HG02852 (cell line): ENCODE data around the gene TCF4.

Source experiments
- ATAC-seq: cut with Tn5 transposase; IDR thresholded peaks from one replicate; pipeline ENCODE4 v1.9.1; 2021; ENCODE audit warnings: mild to moderate bottlenecking, moderate library complexity; ENCODE audit not compliant: unreplicated experiment

Gene TCF4

GRCh38 chr18:55395799-55396198 is 192.2 kb downstream of the TCF4 start:
- ATAC-seq: no peak

GRCh38 chr18:55390898-55391297 is 197.1 kb downstream of the TCF4 start:
- no peak for ATAC-seq

GRCh38 chr18:55387139-55387984 is 200.6 kb downstream of the TCF4 start:
- no peak for ATAC-seq

- ATAC-seq: no peak
Measured at GRCh38 chr18:55386545-55386944, 201.4 kb downstream of the TCF4 start.

GRCh38 chr18:55385770-55386169 is 202.2 kb downstream of the TCF4 start:
- ATAC-seq: no peak

GRCh38 chr18:55384551-55385275 is 203.3 kb downstream of the TCF4 start:
- ATAC-seq: no peak

- ATAC-seq: no peak
Measured at GRCh38 chr18:55384115-55384514, 203.9 kb downstream of the TCF4 start.

- no peak for ATAC-seq
Measured at GRCh38 chr18:55382277-55382805, 205.7 kb downstream of the TCF4 start.

GRCh38 chr18:55381277-55381676 is 206.7 kb downstream of the TCF4 start:
- no peak for ATAC-seq

- no peak for ATAC-seq
Measured at GRCh38 chr18:55380589-55380988, 207.4 kb downstream of the TCF4 start.

- peak; percentile 98 for ATAC-seq
Measured at GRCh38 chr18:55376387-55376786, 211.6 kb downstream of the TCF4 start.

- ATAC-seq: peak; percentile 33
Measured at GRCh38 chr18:55375930-55376329, 212.1 kb downstream of the TCF4 start.

GRCh38 chr18:55374741-55375140 is 213.3 kb downstream of the TCF4 start:
- no peak for ATAC-seq

- no peak for ATAC-seq
Measured at GRCh38 chr18:55372209-55372608, 215.8 kb downstream of the TCF4 start.

GRCh38 chr18:55370936-55371335 is 217.1 kb downstream of the TCF4 start:
- ATAC-seq: no peak

GRCh38 chr18:55369346-55369745 is 218.6 kb downstream of the TCF4 start:
- no peak for ATAC-seq

GRCh38 chr18:55365342-55365741 is 222.7 kb downstream of the TCF4 start:
- no peak for ATAC-seq

GRCh38 chr18:55362303-55362702 is 225.7 kb downstream of the TCF4 start:
- ATAC-seq: no peak

GRCh38 chr18:55361492-55362250 is 226.3 kb downstream of the TCF4 start:
- no peak for ATAC-seq

GRCh38 chr18:55360061-55360460 is 227.9 kb downstream of the TCF4 start:
- no peak for ATAC-seq

- ATAC-seq: no peak
Measured at GRCh38 chr18:55356815-55357214, 231.2 kb downstream of the TCF4 start.
